Transverse colon (tissue), 4 donors: ENCODE data around the gene LRRN3. TPM values are rescaled to one million over a fixed set of nuclear protein-coding genes. Genes with fewer than 3 reads are reported as not detected.

Source experiments
- DNase-seq: peaks from one replicate; pipeline ENCODE4 v3.0.0-alpha.2; 2019
- H3K27ac ChIP-seq, 4 donors: fragments of 200-600 bp; sonication (generic); 2 replicates each; pipeline ENCODE4 v1.5.1; 2016 to 2018; ENCODE audit warnings: inconsistent platforms in 4 of 4
- H3K27me3 ChIP-seq: fragments of 200-600 bp; sonication (generic); 2 replicates; pipeline ENCODE4 v1.5.1; 2017; ENCODE audit warnings: inconsistent platforms
- H3K36me3 ChIP-seq, 4 donors: fragments of 200-600 bp; sonication (generic); 2 replicates each; pipeline ENCODE4 v1.5.1; 2017 to 2019; ENCODE audit warnings: inconsistent platforms in 4 of 4
- H3K4me1 ChIP-seq, 4 donors: fragments of 200-600 bp; sonication (generic); 2 replicates each; pipeline ENCODE4 v1.5.1; 2017 to 2020; ENCODE audit warnings: inconsistent platforms in 4 of 4
- H3K4me3 ChIP-seq, 4 donors: fragments of 200-600 bp; sonication (generic); 1 replicate in 1 of 4; 2 replicates in 3 of 4; pipeline versions ENCODE4 v1.5.1 to v1.6.1; 2017 to 2019; ENCODE audit warnings: inconsistent platforms in 4 of 4
- H3K9me3 ChIP-seq, 2 donors: fragments of 200-600 bp; sonication (generic); 2 replicates each; pipeline ENCODE4 v1.5.1; 2017 to 2019; ENCODE audit warnings: inconsistent platforms in 2 of 2
- CTCF ChIP-seq, 5 experiments: fragments of 200-600 bp in 3 of 5; fragments of 450-650 bp in 2 of 5; sonication (generic) in 3 of 5; IDR thresholded peaks; 1 replicate in 2 of 5; 2 replicates in 3 of 5; pipeline ENCODE4 v1.5.1; 2016 to 2017; ENCODE audit warnings: antibody characterized with exemption in 5 of 5, inconsistent platforms in 3 of 5, mild to moderate bottlenecking in 2 of 5, moderate library complexity in 1 of 5
- EP300 ChIP-seq: sonication (generic); formaldehyde crosslinking; IDR thresholded peaks from one replicate; pipeline ENCODE4 v1.6.1; 2017; ENCODE audit warnings: antibody characterized with exemption, low read depth
- POLR2A ChIP-seq: fragments of 450-650 bp; IDR thresholded peaks from one replicate; pipeline ENCODE4 v1.6.1; 2016; ENCODE audit warnings: antibody characterized with exemption, mild to moderate bottlenecking, moderate library complexity
- POLR2AphosphoS5 ChIP-seq, 3 donors: sonication (generic); formaldehyde crosslinking; IDR thresholded peaks; one replicate each; pipeline ENCODE4 v1.6.1; 2016; ENCODE audit warnings: antibody characterized with exemption in 3 of 3
- WGBS, 2 donors: methylation state at CpG; one replicate each; pipeline ENCODE4 v1.1.5; 2018; ENCODE audit warnings: low coverage in 1 of 2; 5-methylcytosine and 5-hydroxymethylcytosine counted together
- in situ Hi-C, 4 donors: fragments of 200-750 bp; cut with MboI; loops; one replicate each; pipeline versions ENCODE4 v1.15.0 to v1.15.1; 2017; ENCODE audit warnings: low sequenced_read_pairs in 3 of 4, low pct_ligation_motif_present in 1 of 4, low pct_unique_long_range_greater_than_20kb in 1 of 4
- intact Hi-C: fragments of 100-400 bp; cut with DNase I; formaldehyde crosslinking; loops from one replicate; pipeline ENCODE4 v1.15.1; 2023; ENCODE audit warnings: low total_unique reads
- total RNA-seq, 4 donors: library from RNA; depleted of rRNA; stranded (reverse); fragments of >200 nt; gene quantifications; one replicate each; pipeline ENCODE4 v1.1.0, GENCODE V29; 2016

LRRN3 gene
- total RNA-seq, 4 donors from 2014 or later: 0.27 to 0.32 TPM; not detected in 2

DNA sequence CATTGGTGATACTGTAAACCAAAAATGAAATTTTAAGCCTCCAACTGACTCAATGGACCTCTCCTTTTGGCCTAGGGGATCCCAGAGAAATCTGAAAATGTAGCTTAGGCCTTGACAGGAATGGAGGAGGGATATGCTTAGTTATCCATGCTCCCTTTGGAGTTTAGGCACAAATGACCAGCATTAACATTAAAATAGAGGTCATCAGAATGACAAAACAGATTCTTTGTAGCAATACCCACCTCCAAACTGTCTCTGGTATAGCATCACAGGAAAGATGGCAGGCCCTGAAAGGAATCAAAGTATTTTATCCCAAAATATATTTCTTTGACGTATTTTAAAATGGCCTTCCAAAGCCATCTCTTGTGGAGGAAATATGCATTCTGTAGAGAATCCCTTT is 39.1 kb upstream of the LRRN3 start:
- in situ Hi-C loops (no loop called here), intact Hi-C loops (no loop called here)
- DNase-seq: no peak
- H3K9me3 ChIP-seq: no peaks in the 10 kb centered on the region
- no peaks in the 10 kb centered on the region for H3K36me3 ChIP-seq
- no peak overlapping the region for H3K4me3 ChIP-seq
- no peaks in the 10 kb centered on the region for H3K4me1 ChIP-seq
- H3K27ac ChIP-seq: no peak overlapping the region
- TF ChIP-seq POLR2A (no peak), CTCF (IDR thresholded peaks at IDR 0.05) (no peak), EP300 (no peak), POLR2AphosphoS5 (IDR thresholded peaks at IDR 0.05) (no peak)
- WGBS, 2 donors: 94 to 100% methylated on average over 1 of the region's 1 CpG
- H3K27me3 ChIP-seq: no peaks in the 10 kb centered on the region

DNA sequence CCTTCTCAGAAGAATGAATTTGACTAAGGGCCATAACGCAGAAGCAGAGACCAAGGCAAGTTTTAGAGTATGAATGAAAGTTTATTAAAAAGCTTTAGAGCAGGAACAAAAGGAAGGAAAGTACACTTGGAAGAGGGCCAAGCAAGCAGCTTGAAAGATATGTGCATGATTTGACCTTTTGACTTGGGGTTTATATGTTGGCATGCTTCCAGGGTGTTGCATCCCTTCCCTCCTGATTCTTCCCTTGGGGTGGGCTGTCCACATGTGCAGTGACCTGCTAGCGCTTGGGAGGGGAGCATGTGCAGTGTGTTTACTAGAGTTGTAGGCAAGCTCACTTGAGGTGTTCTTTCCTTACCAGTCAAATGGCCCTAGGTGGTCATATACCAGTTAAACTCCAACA is 37.9 kb upstream of the LRRN3 start:
- no peaks in the 10 kb centered on the region for H3K36me3 ChIP-seq
- WGBS, 2 donors: 87 to 90% methylated on average over 1 to 2 of the region's 2 CpGs
- no peaks in the 10 kb centered on the region for H3K9me3 ChIP-seq
- no peak for DNase-seq
- TF ChIP-seq POLR2A (no peak), POLR2AphosphoS5 (IDR thresholded peaks at IDR 0.05) (no peak), CTCF (IDR thresholded peaks at IDR 0.05) (no peak), EP300 (no peak)
- H3K4me3 ChIP-seq: no peak overlapping the region
- in situ Hi-C loops: no loop called here
- H3K4me1 ChIP-seq: no peaks in the 10 kb centered on the region
- no peak overlapping the region for H3K27ac ChIP-seq
- intact Hi-C loops: no loop called here
- H3K27me3 ChIP-seq: no peaks in the 10 kb centered on the region

- Histone ChIP-seq H3K4me3 (no peak overlapping the region), H3K36me3 (no peaks in the 10 kb centered on the region), H3K27ac (no peak overlapping the region), H3K4me1 (no peaks in the 10 kb centered on the region), H3K9me3 (no peaks in the 10 kb centered on the region), H3K27me3 (no peaks in the 10 kb centered on the region)
- WGBS, 2 donors: 92 to 100% methylated on average over 1 to 2 of the region's 2 CpGs
- in situ Hi-C loops (no loop called here), intact Hi-C loops (no loop called here)
- no peak for TF ChIP-seq EP300
- no peak for TF ChIP-seq CTCF (IDR thresholded peaks at IDR 0.05)
- TF ChIP-seq POLR2AphosphoS5 (IDR thresholded peaks at IDR 0.05): no peak
- no peak for TF ChIP-seq POLR2A
- DNase-seq: no peak
Measured at GRCh38 chr7:111056371-111056770, 34.6 kb upstream of the LRRN3 start.

- no peak for TF ChIP-seq CTCF (IDR thresholded peaks at IDR 0.05)
- Histone ChIP-seq H3K27me3 (no peaks in the 10 kb centered on the region), H3K36me3 (no peaks in the 10 kb centered on the region), H3K9me3 (no peaks in the 10 kb centered on the region), H3K4me3 (no peak overlapping the region), H3K4me1 (no peaks in the 10 kb centered on the region), H3K27ac (no peak overlapping the region)
- 94 to 100% methylated on average over 4 of the region's 4 CpGs for WGBS, 2 donors
- no peak for DNase-seq
- intact Hi-C loops (no loop called here), in situ Hi-C loops (no loop called here)
Measured at GRCh38 chr7:111057066-111057465, 33.9 kb upstream of the LRRN3 start.
